ENCODE results near the gene AKAP6. TPM values are rescaled to one million over a fixed set of nuclear protein-coding genes. Genes with fewer than 3 reads are reported as not detected.
A peak's percentile ranks its signal among the peaks of the same experiment; 100 is the strongest.

AKAP6 gene
- total RNA-seq, 1 experiment from 2014 or later, result 2.6 TPM

DNA sequence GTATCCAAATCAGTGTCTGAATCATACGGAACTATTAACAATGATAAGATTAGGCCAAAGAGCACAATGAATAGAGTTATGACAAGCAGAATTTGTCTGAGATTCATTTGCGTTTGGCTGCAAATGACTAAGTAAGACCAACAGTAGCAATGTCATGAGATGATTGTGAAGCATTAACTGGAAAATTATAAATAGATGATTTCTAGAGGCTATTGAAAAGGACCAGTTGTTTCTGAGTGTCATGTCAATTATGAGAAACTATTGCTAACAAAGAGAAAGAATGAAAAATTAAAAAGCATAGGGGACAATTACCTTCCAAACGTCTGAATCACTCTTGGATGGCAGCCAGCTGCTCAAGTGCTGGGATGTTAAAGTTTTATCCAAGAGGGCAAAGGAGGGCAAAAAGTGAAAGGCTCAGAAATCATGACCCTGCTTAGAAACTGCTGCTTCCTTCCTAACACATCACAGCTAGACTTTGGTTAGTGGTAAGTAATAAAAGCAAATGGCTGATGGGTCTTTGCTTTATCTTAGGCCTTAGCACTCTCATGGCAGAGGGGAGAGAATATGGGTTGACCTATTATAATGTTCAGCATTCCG lies 89.0 kb downstream of the AKAP6 start:
- peak; percentile 67 for DNase-seq (ENCODE audit: low read depth, low spot score)
- in situ Hi-C loops (cut with HindIII; ENCODE audit: low pct_unique_long_range_greater_than_20kb, low sequenced_read_pairs), result no loop called here

DNA sequence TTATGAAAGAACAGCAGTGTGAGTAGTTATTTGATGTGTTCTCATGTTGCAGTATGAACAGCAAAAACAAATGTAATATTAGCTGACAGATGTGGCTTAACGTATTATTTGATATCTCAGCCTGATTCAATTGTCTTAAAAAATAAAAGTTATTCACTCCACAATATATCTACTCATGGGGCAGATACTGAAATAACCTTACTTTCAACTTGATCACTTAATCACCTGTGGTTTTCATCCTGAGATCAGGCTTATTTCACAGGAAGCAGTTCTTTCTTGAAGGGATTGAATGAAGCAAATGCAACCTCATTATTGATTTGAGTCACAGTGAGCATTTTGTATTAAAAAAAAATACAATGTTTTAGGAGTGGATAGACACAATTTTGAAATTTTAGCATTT lies 90.3 kb downstream of the AKAP6 start:
- in situ Hi-C loops (cut with HindIII; ENCODE audit: low pct_unique_long_range_greater_than_20kb, low sequenced_read_pairs), result no loop called here
- DNase-seq (ENCODE audit: low read depth, low spot score), result peak; percentile 6

DNA sequence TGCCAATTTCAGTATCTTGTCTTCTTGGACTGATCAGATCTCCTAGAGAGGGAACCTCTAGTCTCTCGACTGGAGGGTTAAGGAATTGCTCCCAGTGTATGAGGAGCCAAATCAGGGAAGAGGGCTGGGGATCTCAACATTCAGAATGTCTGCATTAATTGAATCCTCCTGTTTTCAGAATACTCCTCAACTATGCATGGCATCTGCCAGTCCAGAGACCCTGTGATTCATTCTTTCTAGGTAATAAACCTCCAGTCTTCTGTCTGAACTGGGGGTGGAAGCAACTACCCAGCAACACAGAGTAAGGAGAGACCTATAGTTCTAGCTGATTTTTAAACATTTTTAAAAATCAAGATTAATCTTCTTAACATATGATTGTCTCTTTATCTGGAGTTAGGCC lies 92.7 kb downstream of the AKAP6 start:
- in situ Hi-C loops (cut with HindIII; ENCODE audit: low pct_unique_long_range_greater_than_20kb, low sequenced_read_pairs), result no loop called here
- DNase-seq (ENCODE audit: low read depth, low spot score), result no peak

DNA sequence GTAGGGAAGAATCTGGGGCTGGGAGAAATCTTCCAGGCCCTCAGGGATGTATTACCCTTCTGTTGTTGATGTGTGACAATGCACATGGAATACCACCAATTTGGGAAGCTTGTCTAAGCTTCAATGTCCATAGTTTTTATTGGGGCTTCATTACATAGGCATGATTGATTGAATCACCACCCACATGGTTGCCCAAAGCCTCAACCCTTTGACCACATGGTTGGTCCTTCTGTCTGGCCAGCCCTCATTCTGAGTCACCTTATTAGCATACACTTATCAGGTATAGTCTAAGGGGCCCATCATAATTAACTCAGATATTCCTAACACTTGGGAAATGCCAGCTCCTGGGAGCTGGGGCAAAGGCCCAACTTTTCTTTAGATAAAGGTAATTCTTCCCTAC lies 93.3 kb downstream of the AKAP6 start:
- in situ Hi-C loops (cut with HindIII; ENCODE audit: low pct_unique_long_range_greater_than_20kb, low sequenced_read_pairs), result no loop called here
- no peak for DNase-seq (ENCODE audit: low read depth, low spot score)

DNA sequence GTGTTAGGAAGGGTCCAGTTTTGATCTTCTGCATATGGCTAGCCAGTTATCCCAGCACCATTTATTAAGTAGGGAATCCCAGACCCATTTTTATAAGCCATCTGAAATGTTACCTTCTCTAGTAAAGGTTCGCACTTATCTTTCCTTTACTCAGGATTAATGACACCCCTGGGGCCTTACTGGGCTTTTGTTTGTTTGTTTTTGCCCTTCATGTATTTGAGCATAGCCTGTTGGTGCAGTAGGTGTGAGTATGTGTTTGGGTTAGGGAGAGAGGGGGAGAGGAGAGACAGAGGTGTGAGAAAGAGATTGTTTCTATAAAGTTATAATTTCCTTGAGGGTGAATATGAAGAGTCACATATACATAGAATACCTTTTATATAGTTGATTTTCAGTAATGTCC lies 96.9 kb downstream of the AKAP6 start:
- in situ Hi-C loops (cut with HindIII; ENCODE audit: low pct_unique_long_range_greater_than_20kb, low sequenced_read_pairs), result no loop called here
- no peak for DNase-seq (ENCODE audit: low read depth, low spot score)

DNA sequence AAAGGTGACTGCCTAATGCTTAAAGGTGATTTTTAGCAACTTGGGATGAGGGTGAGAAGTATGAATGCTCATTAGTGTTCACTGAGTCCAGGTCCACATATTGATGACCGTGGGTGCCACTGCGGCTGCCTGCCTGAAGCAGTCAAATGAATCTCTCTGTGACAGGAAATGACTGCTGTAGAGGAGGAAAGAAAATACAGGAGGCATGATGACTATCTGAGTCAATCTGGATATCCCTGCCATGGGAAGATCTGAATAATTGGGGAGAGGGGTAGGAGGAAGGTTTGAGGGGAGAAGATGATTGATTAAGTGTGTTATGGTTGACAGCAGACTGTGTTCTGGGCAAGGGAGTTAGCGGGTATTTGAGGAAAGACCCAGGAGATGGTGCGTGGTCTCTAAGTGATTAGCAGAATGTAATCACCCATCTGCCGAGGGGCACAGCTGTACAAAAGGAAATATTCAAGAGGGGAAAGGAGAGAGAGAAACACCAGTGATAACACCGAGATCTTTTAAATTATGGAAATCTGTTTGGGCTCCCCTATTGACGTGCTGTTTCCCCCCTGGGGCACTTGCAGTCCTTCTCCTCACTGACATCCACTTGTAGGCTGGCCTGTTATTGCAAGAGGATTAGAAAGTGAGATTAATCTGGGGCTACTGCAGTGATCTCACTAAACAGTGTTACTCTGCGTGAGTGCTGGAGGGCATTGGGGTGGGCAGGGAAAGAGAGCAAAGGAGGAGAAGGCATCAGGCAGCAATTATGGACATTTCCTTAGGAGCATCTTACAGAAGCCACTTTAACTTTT lies 97.7 kb downstream of the AKAP6 start:
- in situ Hi-C loops (cut with HindIII; ENCODE audit: low pct_unique_long_range_greater_than_20kb, low sequenced_read_pairs), result no loop called here
- peak; percentile 21 for DNase-seq (ENCODE audit: low read depth, low spot score)

DNA sequence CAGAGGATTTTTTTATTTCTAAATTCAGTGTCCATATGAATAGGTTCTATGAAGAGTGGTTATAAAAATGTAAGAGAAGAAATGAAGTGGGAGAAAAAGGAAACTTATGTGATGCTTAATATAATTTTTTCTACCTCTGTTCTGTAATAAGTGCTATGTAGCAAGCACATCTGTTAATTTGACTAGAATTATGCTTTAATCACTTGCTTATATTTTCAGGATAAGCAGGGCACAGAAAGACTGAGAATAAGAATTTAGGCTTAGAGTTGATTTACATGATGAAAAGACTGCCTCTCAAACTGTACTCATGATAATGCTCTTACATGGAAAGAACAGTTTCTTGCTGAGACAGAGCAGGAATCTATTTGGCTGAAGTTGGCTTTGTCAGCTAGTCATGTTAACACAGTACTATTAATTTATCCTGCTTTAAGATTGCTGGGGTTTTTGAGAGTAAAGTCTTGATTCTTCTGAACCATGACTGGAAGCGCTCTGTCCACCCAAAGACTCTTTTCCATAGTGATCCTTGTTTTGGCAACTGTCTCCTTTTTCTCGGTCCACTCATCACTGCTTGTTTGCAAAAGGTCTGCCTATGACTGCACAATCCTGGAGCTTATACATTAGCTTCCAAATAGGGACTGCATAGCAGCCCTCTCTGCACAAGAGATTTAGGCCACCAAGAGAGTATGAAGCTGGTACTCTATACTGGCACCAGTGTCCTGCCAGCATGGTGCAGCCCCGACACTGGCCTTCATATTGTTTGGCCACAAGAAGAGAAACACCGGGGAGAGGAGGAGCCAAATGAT lies 98.8 kb downstream of the AKAP6 start:
- no peak for DNase-seq (ENCODE audit: low read depth, low spot score)
- in situ Hi-C loops (cut with HindIII; ENCODE audit: low pct_unique_long_range_greater_than_20kb, low sequenced_read_pairs), result no loop called here

DNA sequence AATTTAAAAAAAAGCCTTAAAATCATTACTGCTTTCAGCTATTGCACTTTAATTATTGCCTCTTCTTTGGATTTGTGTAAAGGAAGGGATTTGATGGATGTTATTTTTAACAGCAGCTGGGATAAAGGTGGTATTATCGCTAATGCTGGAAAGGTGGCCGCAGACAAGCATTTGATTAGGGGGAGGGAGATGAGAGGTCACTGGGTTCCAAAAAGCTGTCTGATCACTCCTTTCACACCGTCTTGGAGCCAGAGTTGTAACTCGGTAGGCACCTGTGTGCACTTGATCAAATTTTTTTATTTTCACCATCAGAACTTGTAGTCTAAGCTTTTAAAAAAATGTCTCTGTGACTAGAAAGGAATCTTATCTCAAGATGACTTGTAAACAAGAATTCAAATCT lies 99.8 kb downstream of the AKAP6 start:
- DNase-seq (ENCODE audit: low read depth, low spot score), result no peak
- in situ Hi-C loops (cut with HindIII; ENCODE audit: low pct_unique_long_range_greater_than_20kb, low sequenced_read_pairs), result no loop called here

DNA sequence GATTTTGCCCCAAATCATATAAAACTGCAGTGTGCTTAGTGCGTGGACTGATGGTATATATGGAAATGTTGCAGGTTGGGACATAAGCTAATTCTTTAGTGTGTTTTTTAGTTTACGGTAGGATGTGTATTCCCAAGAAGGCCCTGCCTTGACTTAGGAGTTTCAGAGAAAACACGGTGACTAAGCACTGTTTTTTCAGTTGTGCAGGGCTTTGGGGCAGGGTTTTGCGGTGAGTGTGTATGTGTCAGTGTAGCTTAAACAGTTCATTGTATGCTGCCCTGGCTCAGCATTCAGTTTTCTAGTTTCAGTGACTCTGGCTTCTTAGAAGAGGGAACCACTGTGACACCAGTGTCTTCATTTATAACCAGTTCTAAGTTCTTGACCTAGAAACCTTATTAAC lies 101.2 kb downstream of the AKAP6 start:
- in situ Hi-C loops (cut with HindIII; ENCODE audit: low pct_unique_long_range_greater_than_20kb, low sequenced_read_pairs), result no loop called here
- DNase-seq (ENCODE audit: low read depth, low spot score), result peak; percentile 71

DNA sequence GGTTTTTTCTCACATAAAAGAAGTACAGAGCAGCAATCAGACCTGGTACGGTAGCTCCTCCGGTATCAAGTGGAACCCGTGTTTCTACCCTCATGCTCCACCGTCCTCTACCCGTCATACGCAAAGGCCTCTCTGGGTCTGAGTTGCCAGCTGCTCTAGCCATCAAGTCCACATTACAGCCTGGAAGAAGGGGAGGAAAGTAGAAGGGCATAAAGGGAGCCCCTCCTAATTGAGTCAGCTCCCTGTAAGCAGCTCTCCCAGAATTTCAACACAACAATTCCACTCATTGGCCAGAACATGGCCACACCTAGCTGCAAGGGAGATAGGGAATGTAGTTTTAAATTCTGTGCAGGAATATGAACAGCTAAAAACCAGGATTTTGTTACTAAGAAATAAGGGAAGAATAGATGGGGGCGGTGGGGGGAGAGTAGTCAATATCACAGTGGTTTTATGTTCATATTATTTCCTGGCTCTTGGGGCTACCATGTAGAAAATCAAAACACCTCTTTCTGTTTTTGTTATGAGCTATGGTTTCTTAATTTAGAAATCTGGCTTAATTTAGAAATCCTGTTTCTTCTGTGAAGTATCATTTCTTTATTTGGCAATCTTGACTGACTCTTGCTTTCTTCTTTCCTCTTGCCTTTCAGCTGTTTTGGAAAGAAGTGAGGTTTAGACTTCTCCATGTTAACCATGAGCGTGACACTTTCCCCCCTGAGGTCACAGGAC lies 103.9 kb downstream of the AKAP6 start:
- DNase-seq (ENCODE audit: low read depth, low spot score), result no peak
- in situ Hi-C loops (cut with HindIII; ENCODE audit: low pct_unique_long_range_greater_than_20kb, low sequenced_read_pairs), result no loop called here

DNA sequence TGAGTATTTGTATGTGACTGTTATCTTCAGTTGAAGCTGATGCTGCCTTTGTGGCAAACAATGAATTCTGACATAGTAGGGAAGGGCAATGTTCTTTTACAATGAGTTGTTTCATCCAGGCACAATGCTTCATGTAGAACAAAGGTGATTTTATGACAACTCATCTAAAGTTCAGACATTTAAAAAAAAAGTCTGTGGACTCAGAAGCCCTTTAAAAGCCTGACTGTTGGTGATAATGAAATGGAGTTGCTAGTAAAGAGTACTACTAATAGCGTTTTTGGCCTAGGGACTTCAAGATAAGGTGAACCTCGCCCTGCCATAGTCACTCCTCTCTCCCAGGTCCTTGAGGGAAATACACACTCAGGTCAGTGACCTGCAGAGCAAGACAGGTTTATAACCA lies 105.1 kb downstream of the AKAP6 start:
- in situ Hi-C loops (cut with HindIII; ENCODE audit: low pct_unique_long_range_greater_than_20kb, low sequenced_read_pairs), result no loop called here
- DNase-seq (ENCODE audit: low read depth, low spot score), result no peak

DNA sequence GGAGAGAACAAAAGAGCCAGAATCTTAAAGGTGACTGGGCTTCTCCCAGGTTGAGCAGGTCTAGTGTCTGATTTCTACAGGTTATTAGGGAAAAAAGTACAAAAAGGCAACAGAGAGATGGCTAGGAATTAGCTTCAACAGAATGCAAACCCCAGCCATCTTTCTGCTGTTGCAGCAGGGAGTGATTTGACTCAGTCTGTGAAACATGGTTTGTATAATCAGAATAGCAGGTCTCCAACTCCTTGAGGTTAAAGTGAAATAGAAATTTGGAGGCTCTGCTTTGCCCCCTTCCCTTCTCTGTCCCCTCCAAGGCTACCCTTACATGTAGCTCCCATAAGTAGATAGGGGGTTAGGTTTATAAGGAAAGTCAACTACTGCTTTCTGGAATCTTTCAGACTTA lies 105.8 kb downstream of the AKAP6 start:
- in situ Hi-C loops (cut with HindIII; ENCODE audit: low pct_unique_long_range_greater_than_20kb, low sequenced_read_pairs), result no loop called here
- DNase-seq (ENCODE audit: low read depth, low spot score), result no peak

DNA sequence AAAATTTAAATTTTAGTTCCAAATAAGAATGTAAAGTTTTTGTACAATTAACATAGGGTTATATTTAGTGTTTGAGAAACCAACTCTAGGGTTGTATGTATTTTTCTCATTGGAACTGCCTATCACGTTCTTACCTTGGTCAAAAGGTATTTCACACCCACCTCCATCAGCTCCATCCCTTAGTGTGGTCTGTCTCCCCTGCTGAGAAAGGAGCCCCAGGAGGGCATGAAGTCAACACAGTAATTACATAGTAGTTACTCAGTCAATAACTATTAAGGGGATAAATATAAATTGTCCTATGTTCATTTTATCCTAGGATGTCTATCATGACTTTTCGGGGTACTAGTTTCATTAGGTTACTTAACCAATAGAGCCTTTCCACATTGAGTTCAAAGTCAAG lies 106.3 kb downstream of the AKAP6 start:
- no peak for DNase-seq (ENCODE audit: low read depth, low spot score)
- in situ Hi-C loops (cut with HindIII; ENCODE audit: low pct_unique_long_range_greater_than_20kb, low sequenced_read_pairs), result no loop called here

DNA sequence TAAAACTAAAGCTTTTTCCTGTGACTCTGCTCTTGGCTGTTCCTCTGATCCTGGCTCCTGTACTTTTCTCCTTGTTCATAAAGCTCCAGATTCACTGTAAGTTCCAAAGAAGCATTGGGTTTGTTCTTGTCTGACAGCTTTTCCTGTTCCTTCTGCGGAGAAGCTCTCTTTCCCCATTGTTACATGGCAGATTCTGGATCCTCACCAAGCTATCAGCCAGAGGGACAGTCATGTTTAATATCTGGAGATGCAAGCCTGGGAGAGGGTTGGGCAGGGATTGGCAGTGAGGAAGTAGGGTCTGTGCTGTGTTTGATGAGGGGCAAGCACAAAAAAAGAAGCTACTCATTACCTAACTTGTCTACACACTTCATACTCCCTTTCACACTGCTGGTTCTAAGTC lies 107.9 kb downstream of the AKAP6 start:
- DNase-seq (ENCODE audit: low read depth, low spot score), result no peak
- in situ Hi-C loops (cut with HindIII; ENCODE audit: low pct_unique_long_range_greater_than_20kb, low sequenced_read_pairs), result no loop called here

DNA sequence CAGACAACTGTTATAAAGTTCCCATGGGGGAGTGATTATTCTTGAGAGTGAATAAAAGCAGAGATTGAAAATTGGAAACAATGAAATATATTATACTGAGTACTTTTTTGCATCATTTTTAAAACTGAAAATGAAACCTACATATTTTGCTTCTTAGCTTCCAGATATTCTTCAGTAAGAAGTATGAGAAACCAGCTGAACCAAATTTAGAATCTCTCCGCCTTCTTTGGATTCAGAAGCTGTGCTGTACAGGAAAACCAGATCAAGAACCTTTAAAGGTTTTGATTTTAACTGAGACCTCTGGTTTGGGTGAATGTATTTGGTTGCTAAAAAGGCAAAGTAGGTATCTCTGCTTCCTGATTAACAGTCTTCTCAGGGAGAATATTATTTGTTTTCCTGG lies 109.4 kb downstream of the AKAP6 start:
- no peak for DNase-seq (ENCODE audit: low read depth, low spot score)
- in situ Hi-C loops (cut with HindIII; ENCODE audit: low pct_unique_long_range_greater_than_20kb, low sequenced_read_pairs), result no loop called here

DNA sequence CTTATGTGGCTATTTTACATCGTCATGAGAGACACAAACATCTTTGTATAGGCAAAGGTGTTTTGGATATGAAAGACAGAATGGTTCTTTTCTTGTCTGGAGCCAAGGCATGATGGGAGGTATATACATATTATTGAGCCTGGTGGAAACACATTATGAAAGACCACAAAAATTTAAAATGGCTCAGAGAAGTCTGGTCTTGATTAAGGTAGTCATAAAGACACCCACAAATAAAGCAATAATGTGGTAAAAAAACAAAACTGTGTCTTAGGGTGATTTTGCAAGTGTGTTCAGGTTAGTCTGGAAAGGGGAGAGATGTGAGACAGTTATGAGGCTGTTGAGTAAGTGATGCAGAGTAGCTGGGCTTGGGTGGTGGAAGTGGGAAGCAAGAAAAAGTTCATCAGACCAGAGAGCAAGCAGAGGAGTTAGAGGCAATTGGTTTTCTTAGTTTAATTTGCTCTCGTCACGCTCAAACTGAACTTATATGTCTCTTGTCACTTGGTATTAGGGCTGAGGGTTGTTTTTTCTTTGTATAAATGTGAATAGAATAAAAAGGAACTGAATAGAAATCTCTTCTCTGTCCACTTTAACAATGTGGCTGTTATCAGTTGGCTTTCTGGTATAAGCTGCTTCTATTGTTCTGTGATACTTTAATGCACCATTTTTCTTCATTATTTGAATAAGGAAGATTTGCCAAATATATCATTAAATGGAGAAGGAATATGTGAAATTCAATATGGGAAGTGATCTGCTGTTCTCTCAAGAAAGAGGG lies 115.0 kb downstream of the AKAP6 start:
- DNase-seq (ENCODE audit: low read depth, low spot score), result no peak
- in situ Hi-C loops (cut with HindIII; ENCODE audit: low pct_unique_long_range_greater_than_20kb, low sequenced_read_pairs), result no loop called here

DNA sequence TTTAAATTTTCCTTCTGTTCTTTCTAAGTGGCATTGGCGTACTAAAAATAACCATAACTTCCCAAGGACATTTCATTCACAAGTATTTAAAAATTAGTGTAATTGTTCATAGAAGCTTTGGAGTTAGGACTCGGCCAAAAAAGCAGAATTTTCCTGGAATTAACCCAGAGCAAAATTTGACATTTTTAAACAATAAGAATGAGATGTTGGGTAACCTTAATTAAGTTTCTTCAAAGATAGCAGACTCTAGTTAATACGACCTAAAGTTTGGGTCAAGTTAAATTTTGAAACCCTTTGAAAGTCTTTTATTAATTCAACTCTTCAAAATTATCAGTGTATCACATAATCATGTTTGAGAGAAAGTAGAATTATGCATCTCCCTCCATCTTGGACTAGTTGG lies 118.3 kb downstream of the AKAP6 start:
- in situ Hi-C loops (cut with HindIII; ENCODE audit: low pct_unique_long_range_greater_than_20kb, low sequenced_read_pairs), result no loop called here
- DNase-seq (ENCODE audit: low read depth, low spot score), result no peak
